ENCODE measurements around the gene CHL1. TPM values are rescaled to one million over a fixed set of nuclear protein-coding genes. Genes with fewer than 3 reads are reported as not detected.

CHL1 gene
- total and polyA plus RNA-seq, 7 donors, result 0.43 to 1.9 (median 0.67) TPM

DNA sequence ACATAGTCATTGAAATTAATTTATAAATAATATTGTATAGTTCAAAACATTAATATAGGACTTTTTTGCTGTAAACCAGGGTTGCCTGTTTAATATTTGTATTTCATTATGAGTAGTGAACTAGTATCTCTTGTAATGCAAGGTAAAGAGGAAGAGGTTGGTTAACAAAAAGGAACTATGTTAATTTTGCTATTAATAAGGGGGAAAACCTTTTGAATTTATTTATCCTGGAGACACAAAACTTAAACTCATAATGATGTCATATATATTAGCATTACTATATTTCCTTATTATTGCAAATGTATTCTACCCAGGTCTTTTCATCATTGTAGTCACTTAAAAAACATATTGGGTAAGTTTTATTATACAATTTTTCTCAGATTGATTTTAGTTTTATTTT lies 94.5 kb downstream of the CHL1 start:
- Histone ChIP-seq H3K9me3 (no peaks in the 10 kb centered on the region), H3K27me3 (ENCODE audit: insufficient read depth in 3 of 3, low read length in 2 of 3) (no peaks in the 10 kb centered on the region), H3K4me3 (no peak overlapping the region), H3K36me3 (ENCODE audit: insufficient read depth in 1 of 2, low read depth in 1 of 2) (no peaks in the 10 kb centered on the region), H3K4me1 (no peaks in the 10 kb centered on the region), H3K27ac (no peak overlapping the region)
- DNase-seq (no peak), ATAC-seq (no peak)
- intact Hi-C loops (cut with DNase I), result no loop called here
- TF ChIP-seq, protein P1, sequence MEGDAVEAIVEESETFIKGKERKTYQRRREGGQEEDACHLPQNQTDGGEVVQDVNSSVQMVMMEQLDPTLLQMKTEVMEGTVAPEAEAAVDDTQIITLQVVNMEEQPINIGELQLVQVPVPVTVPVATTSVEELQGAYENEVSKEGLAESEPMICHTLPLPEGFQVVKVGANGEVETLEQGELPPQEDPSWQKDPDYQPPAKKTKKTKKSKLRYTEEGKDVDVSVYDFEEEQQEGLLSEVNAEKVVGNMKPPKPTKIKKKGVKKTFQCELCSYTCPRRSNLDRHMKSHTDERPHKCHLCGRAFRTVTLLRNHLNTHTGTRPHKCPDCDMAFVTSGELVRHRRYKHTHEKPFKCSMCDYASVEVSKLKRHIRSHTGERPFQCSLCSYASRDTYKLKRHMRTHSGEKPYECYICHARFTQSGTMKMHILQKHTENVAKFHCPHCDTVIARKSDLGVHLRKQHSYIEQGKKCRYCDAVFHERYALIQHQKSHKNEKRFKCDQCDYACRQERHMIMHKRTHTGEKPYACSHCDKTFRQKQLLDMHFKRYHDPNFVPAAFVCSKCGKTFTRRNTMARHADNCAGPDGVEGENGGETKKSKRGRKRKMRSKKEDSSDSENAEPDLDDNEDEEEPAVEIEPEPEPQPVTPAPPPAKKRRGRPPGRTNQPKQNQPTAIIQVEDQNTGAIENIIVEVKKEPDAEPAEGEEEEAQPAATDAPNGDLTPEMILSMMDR (IDR thresholded peaks at IDR 0.05), result no peak

DNA sequence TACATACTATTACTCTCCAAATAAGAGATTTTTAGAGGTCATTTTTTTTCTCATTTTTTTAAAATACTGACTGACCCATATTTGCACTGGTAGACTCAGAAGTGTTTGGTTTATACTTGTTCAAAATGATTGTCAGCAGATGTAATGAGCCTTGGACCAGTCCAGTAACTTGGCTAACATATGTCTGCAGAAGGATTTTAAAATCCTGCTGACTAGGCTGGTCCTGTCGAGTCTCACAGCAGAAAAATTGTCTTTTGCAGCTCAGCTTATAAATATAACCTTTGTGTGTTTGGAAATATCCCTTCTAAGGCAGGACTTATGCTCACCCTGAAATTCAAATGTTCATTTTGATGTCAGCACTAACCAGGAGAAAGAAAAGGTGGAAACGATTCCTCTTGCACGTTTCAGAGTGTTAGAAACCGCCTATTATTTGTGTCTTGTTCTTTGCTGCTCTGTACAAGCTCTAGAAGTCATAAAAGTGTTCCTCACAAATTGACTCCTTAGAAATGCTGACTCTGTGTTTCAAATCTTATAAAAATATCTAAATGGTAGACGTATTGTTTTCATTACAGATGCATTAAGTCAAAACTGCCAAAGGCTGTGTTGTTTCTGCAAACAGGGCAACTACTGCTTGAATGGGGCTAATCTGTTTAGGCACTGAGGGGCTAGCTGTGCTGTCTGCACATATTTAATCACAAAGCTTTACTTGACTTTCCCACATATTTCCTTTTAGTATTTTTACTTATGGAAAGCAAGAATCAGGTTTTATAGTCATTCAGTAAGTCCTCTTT lies 95.3 kb downstream of the CHL1 start:
- Histone ChIP-seq H3K27me3 (ENCODE audit: insufficient read depth in 3 of 3, low read length in 2 of 3) (no peaks in the 10 kb centered on the region), H3K27ac (no peak overlapping the region), H3K36me3 (ENCODE audit: insufficient read depth in 1 of 2, low read depth in 1 of 2) (no peaks in the 10 kb centered on the region), H3K9me3 (no peaks in the 10 kb centered on the region), H3K4me3 (no peak overlapping the region), H3K4me1 (no peaks in the 10 kb centered on the region)
- intact Hi-C loops (cut with DNase I), result no loop called here
- no peak for ATAC-seq
- 62 to 74% (median 69%) methylated on average over 5 of the region's 5 CpGs for WGBS, 3 donors
- TF ChIP-seq, protein P1 (IDR thresholded peaks at IDR 0.05), result no peak
- no peak for DNase-seq

DNA sequence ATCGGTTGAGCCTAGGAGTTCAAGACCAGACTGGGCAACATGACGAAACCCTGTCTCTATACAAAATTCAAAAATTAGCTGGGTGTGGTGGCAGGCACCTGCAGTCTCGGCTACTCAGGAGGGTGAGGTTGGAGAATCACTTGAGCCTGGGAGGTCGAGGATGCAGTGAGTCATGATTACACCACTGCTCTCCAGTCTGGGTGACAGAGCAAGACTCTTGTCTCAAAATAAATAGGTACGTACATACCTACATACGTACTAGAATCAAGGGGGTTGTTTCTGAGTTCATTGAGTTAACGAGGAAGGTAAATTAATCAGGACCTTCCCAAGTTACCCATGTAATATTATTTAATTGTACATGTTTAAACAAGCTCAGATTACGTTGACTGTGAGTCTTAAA lies 97.5 kb downstream of the CHL1 start:
- 87 to 91% (median 90%) methylated on average over 8 of the region's 8 CpGs for WGBS, 3 donors
- TF ChIP-seq, protein P1 (IDR thresholded peaks at IDR 0.05), result no peak
- DNase-seq (no peak), ATAC-seq (no peak)
- H3K9me3 ChIP-seq, result no peaks in the 10 kb centered on the region
- H3K4me1 ChIP-seq, result no peaks in the 10 kb centered on the region
- H3K27me3 ChIP-seq (ENCODE audit: insufficient read depth in 3 of 3, low read length in 2 of 3), result no peaks in the 10 kb centered on the region
- H3K27ac ChIP-seq, result no peak overlapping the region
- H3K4me3 ChIP-seq, result no peak overlapping the region
- intact Hi-C loops (cut with DNase I), result no loop called here
- H3K36me3 ChIP-seq (ENCODE audit: insufficient read depth in 1 of 2, low read depth in 1 of 2), result no peaks in the 10 kb centered on the region

DNA sequence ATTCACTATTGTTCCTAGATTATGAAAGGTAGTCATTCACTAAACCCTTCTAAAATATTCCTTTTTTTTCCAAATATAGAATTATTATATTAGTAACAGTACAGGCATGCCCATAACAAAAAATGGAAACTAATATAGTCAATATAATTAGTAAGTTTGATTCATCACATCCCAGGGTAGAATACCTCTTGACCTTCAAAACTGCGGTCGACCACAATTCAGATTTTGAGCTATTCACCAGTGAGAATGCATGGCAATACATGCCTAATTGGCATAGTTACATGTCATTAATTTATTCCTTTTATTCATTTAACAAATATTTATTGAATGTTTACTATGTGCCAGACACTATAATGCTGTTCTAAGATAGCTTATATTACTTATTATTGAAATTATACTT lies 98.0 kb downstream of the CHL1 start:
- no peaks in the 10 kb centered on the region for H3K27me3 ChIP-seq (ENCODE audit: insufficient read depth in 3 of 3, low read length in 2 of 3)
- H3K4me3 ChIP-seq, result no peak overlapping the region
- ATAC-seq (no peak), DNase-seq (no peak)
- TF ChIP-seq, protein P1 (IDR thresholded peaks at IDR 0.05), result no peak
- no peak overlapping the region for H3K27ac ChIP-seq
- H3K9me3 ChIP-seq, result no peaks in the 10 kb centered on the region
- H3K4me1 ChIP-seq, result no peaks in the 10 kb centered on the region
- WGBS, 3 donors, result 89 to 94% (median 93%) methylated on average over 2 of the region's 2 CpGs
- intact Hi-C loops (cut with DNase I), result no loop called here
- H3K36me3 ChIP-seq (ENCODE audit: insufficient read depth in 1 of 2, low read depth in 1 of 2), result no peaks in the 10 kb centered on the region

DNA sequence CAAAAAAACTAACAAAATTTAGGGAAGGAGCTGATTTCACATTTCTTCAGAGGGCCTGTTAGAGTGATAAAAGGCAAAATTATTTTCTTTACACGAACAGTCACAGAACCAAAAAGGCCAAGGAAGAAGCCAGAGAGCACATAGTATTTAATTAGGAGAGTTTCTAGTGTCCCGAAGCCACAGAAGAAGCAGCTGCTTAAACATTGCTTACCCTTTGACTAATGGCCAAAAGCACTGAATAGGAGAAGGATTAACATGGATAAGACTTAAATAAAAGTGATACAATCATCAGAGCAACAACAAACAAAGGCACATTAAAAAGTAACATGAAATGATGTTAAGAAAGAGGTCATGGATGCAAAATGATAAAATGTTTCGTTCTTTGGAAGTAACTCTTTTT lies 98.6 kb downstream of the CHL1 start:
- H3K27ac ChIP-seq, result no peak overlapping the region
- no peaks in the 10 kb centered on the region for H3K36me3 ChIP-seq (ENCODE audit: insufficient read depth in 1 of 2, low read depth in 1 of 2)
- ATAC-seq (no peak), DNase-seq (no peak)
- H3K27me3 ChIP-seq (ENCODE audit: insufficient read depth in 3 of 3, low read length in 2 of 3), result no peaks in the 10 kb centered on the region
- H3K4me3 ChIP-seq, result no peak overlapping the region
- intact Hi-C loops (cut with DNase I), result no loop called here
- H3K9me3 ChIP-seq, result no peaks in the 10 kb centered on the region
- TF ChIP-seq, protein P1 (IDR thresholded peaks at IDR 0.05), result no peak
- WGBS, 3 donors, result 57 to 61% (median 58%) methylated on average over 3 of the region's 3 CpGs
- H3K4me1 ChIP-seq, result no peaks in the 10 kb centered on the region
